K562 (cell line): ENCODE results near the gene C1orf174. TPM values are rescaled to one million over a fixed set of nuclear protein-coding genes. Genes with fewer than 3 reads are reported as not detected.

Experiments
- FOXK2 ChIP-seq, 2 experiments: fragments of 450-650 bp; IDR thresholded peaks in 1 of 2; conservative IDR thresholded peaks in 1 of 2; 2 replicates each; pipeline ENCODE4 v1.6.1; 2016; ENCODE audit warnings: low read depth in 2 of 2, mild to moderate bottlenecking in 1 of 2
- KHSRP ChIP-seq: fragments of 450-650 bp; IDR thresholded peaks from 2 replicates; pipeline ENCODE4 v1.6.1; 2017
- NONO ChIP-seq, 2 experiments: fragments of 200-400 bp in 1 of 2; fragments of 450-650 bp in 1 of 2; formaldehyde crosslinking in 1 of 2; IDR thresholded peaks; 2 replicates each; pipeline ENCODE4 v1.6.1; 2017; ENCODE audit warnings: low read depth in 2 of 2, mild to moderate bottlenecking in 2 of 2, moderate library complexity in 2 of 2, low read length in 1 of 2
- NR2C1 ChIP-seq, 2 experiments: fragments of 450-650 bp; IDR thresholded peaks; 2 replicates each; pipeline ENCODE4 v1.6.1; 2017; ENCODE audit warnings: mild to moderate bottlenecking in 2 of 2, antibody characterized with exemption in 1 of 2, inconsistent platforms in 1 of 2, missing compliant biosample characterization in 1 of 2, missing genetic modification characterization in 1 of 2
- POU5F1 ChIP-seq: fragments of 150-350 bp; IDR thresholded peaks from 2 replicates; pipeline ENCODE4 v1.6.1; 2014; ENCODE audit warnings: borderline replicate concordance, low read length, low read depth, mild to moderate bottlenecking; ENCODE audit not compliant: partially characterized antibody
- TAF1 ChIP-seq: IDR thresholded peaks from 2 replicates; pipeline ENCODE4 v1.6.1; 2011; ENCODE audit warnings: mild to moderate bottlenecking, low read length, moderate library complexity; ENCODE audit not compliant: insufficient read depth, control insufficient read depth, severe bottlenecking; ENCODE audit errors: extremely low read depth
- ZBTB17 ChIP-seq: fragments of 450-650 bp; formaldehyde crosslinking; IDR thresholded peaks from 2 replicates; pipeline ENCODE4 v1.4.0; 2020; ENCODE audit warnings: mild to moderate bottlenecking
- ZNF668 ChIP-seq: fragments of 250-450 bp; sonication (Bioruptor Pico); IDR thresholded peaks from 2 replicates; pipeline ENCODE4 v1.8.0; 2022; ENCODE audit warnings: mild to moderate bottlenecking, inconsistent platforms
- ZZZ3 ChIP-seq: fragments of 450-650 bp; IDR thresholded peaks from 2 replicates; pipeline ENCODE4 v1.6.1; 2016; ENCODE audit warnings: antibody characterized with exemption, mild to moderate bottlenecking, moderate library complexity
- polyA plus RNA-seq, 8 experiments: library from polyadenylated mRNA; depleted of rRNA in 4 of 8; stranded (reverse) in 5 of 8; unstranded in 3 of 8; fragments of >200 nt; fragmentation: Nextera tagmentation in 2 of 8; fragmentation: Illumina TruSeq in 1 of 8; extraction: Ambion mirVana in 2 of 8; extraction: Trizol in 1 of 8; gene quantifications; 2 replicates each; pipeline versions ENCODE4 v1.2.1 to v1.2.3, GENCODE V29; 2011 to 2014; ENCODE audit warnings: inconsistent platforms in 1 of 8, missing spikeins in 1 of 8
- total RNA-seq, 7 experiments: library from RNA; depleted of rRNA in 6 of 7; stranded (reverse); fragments of >200 nt in 6 of 7; fragmentation: Illumina TruSeq in 2 of 7; extraction: Trizol in 2 of 7; gene quantifications; 2 replicates each; pipeline versions ENCODE4 v1.2.1 to v1.2.3, GENCODE V29; 2011 to 2021; ENCODE audit warnings: low replicate concordance in 1 of 7
- TF ChIP-seq, protein P1 (sequence below): sonication (generic); formaldehyde crosslinking; IDR thresholded peaks from 2 replicates; pipeline ENCODE4 v1.8.0; 2022; ENCODE audit warnings: mild to moderate bottlenecking, missing genetic modification reagents
- TF ChIP-seq, protein P2 (sequence below): sonication (generic); formaldehyde crosslinking; IDR thresholded peaks from 2 replicates; pipeline ENCODE4 v1.8.1; 2023; ENCODE audit warnings: missing genetic modification reagents, mild to moderate bottlenecking, borderline replicate concordance
- TF ChIP-seq, protein P3 (sequence below): fragments of 250-450 bp; sonication (Bioruptor Pico); IDR thresholded peaks from 2 replicates; pipeline ENCODE4 v1.8.0; 2021; ENCODE audit warnings: borderline replicate concordance, mild to moderate bottlenecking, moderate library complexity; ENCODE audit not compliant: poor library complexity, severe bottlenecking
- TF ChIP-seq, protein P4 (sequence below): IDR thresholded peaks from 3 replicates; pipeline ENCODE4 v1.6.1; 2011; ENCODE audit warnings: borderline replicate concordance, mild to moderate bottlenecking, moderate library complexity; ENCODE audit not compliant: insufficient read length; ENCODE audit errors: extremely low read depth
- TF ChIP-seq, protein P5 (sequence below): IDR thresholded peaks from 2 replicates; pipeline ENCODE4 v1.6.1; 2011; ENCODE audit not compliant: insufficient read length; ENCODE audit errors: extremely low read depth

Gene C1orf174
- total and polyA plus RNA-seq, 9 of the 15 experiments (the other 6 are each of a cell fraction or from before 2014, with no cell fraction given): 38.5 to 64.9 (median 45.4) TPM

DNA sequence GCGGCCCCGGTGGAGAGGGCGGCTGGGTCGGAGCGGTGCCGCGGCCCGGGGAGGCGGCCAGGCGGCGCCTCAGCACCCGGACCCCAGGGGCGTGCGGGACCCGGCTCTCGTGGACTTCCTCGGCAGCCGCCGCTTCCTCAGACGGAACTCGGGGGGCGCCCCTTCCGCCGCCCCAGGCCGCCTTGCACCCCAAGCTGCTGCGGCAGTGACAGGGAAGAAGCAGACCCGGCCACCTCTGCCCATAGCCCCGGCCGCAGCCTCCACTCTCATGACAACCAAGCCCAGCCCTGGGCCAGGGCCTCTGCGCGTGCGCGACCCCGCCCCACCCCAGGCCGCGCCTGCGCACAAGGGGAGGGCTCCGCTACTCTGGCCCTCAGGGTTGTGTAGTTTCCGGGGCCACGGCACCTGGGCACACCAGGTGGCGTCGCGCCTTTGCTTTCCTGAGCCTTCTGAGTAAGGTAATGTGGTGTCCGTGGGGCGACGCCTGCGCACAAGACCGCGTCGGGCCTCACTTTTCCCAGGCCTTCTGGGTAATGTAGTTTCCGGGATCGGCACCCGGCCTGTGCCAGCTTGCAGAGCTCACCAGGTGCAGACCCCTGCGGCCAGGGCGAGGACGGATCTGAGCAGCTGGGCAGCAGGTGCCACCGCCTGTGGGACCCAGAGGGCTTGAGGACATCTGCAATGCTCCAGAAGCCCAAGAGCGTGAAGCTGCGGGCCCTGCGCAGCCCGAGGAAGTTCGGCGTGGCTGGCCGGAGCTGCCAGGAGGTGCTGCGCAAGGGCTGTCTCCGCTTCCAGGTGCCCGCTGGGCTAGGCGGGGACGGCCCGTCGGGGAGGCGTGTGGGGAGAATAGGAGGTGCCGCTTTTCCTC lies 42.9 kb downstream of the C1orf174 start, which contains the start of the genes CEP104 and DFFB (continued):
- TF ChIP-seq NONO (IDR thresholded peaks at IDR 0.05; ENCODE audit: low read depth in 2 of 2, low read length in 1 of 2) (peak in 1 of 2 experiments; percentile 54; a peak in 1 of 4 replicates), ZBTB17 (CRISPR knock-in tag) (peak; percentile 68; the same call in 1 of the 2 replicates), ZNF668 (CRISPR knock-in tag) (no peak), POU5F1 (peak; percentile 63), ZZZ3 (no peak), TAF1 (peak; percentile 31), FOXK2 (conservative IDR thresholded peaks at IDR 0.05 in 1 of 2, IDR thresholded peaks at IDR 0.05 in 1 of 2; ENCODE audit: low read depth in 2 of 2) (peak in 1 of 2 experiments; percentile 71; a peak in 2 of 4 replicates), NR2C1 (IDR thresholded peaks at IDR 0.05) (peak; percentile 29; the same call in 1 of the 2 replicates), NR2C1 (tag; IDR thresholded peaks at IDR 0.05) (peak; percentile 42; the same call in 1 of the 2 replicates), KHSRP (no peak)
- TF ChIP-seq, protein P1, sequence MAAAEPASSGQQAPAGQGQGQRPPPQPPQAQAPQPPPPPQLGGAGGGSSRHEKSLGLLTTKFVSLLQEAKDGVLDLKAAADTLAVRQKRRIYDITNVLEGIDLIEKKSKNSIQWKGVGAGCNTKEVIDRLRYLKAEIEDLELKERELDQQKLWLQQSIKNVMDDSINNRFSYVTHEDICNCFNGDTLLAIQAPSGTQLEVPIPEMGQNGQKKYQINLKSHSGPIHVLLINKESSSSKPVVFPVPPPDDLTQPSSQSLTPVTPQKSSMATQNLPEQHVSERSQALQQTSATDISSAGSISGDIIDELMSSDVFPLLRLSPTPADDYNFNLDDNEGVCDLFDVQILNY (CRISPR knock-in tag): 0 out of 2 replicates have a peak, but pooled peaks have one; percentile 64
- TF ChIP-seq, protein P2, sequence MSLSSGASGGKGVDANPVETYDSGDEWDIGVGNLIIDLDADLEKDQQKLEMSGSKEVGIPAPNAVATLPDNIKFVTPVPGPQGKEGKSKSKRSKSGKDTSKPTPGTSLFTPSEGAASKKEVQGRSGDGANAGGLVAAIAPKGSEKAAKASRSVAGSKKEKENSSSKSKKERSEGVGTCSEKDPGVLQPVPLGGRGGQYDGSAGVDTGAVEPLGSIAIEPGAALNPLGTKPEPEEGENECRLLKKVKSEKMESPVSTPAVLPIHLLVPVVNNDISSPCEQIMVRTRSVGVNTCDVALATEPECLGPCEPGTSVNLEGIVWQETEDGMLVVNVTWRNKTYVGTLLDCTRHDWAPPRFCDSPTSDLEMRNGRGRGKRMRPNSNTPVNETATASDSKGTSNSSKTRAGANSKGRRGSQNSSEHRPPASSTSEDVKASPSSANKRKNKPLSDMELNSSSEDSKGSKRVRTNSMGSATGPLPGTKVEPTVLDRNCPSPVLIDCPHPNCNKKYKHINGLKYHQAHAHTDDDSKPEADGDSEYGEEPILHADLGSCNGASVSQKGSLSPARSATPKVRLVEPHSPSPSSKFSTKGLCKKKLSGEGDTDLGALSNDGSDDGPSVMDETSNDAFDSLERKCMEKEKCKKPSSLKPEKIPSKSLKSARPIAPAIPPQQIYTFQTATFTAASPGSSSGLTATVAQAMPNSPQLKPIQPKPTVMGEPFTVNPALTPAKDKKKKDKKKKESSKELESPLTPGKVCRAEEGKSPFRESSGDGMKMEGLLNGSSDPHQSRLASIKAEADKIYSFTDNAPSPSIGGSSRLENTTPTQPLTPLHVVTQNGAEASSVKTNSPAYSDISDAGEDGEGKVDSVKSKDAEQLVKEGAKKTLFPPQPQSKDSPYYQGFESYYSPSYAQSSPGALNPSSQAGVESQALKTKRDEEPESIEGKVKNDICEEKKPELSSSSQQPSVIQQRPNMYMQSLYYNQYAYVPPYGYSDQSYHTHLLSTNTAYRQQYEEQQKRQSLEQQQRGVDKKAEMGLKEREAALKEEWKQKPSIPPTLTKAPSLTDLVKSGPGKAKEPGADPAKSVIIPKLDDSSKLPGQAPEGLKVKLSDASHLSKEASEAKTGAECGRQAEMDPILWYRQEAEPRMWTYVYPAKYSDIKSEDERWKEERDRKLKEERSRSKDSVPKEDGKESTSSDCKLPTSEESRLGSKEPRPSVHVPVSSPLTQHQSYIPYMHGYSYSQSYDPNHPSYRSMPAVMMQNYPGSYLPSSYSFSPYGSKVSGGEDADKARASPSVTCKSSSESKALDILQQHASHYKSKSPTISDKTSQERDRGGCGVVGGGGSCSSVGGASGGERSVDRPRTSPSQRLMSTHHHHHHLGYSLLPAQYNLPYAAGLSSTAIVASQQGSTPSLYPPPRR (CRISPR knock-in tag): 0 out of 2 replicates have a peak, but pooled peaks have one; percentile 66
- TF ChIP-seq, protein P3, sequence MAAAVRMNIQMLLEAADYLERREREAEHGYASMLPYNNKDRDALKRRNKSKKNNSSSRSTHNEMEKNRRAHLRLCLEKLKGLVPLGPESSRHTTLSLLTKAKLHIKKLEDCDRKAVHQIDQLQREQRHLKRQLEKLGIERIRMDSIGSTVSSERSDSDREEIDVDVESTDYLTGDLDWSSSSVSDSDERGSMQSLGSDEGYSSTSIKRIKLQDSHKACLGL (CRISPR knock-in tag): peak; percentile 32
- TF ChIP-seq, protein P4, sequence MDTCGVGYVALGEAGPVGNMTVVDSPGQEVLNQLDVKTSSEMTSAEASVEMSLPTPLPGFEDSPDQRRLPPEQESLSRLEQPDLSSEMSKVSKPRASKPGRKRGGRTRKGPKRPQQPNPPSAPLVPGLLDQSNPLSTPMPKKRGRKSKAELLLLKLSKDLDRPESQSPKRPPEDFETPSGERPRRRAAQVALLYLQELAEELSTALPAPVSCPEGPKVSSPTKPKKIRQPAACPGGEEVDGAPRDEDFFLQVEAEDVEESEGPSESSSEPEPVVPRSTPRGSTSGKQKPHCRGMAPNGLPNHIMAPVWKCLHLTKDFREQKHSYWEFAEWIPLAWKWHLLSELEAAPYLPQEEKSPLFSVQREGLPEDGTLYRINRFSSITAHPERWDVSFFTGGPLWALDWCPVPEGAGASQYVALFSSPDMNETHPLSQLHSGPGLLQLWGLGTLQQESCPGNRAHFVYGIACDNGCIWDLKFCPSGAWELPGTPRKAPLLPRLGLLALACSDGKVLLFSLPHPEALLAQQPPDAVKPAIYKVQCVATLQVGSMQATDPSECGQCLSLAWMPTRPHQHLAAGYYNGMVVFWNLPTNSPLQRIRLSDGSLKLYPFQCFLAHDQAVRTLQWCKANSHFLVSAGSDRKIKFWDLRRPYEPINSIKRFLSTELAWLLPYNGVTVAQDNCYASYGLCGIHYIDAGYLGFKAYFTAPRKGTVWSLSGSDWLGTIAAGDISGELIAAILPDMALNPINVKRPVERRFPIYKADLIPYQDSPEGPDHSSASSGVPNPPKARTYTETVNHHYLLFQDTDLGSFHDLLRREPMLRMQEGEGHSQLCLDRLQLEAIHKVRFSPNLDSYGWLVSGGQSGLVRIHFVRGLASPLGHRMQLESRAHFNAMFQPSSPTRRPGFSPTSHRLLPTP: no peak
- TF ChIP-seq, protein P5, sequence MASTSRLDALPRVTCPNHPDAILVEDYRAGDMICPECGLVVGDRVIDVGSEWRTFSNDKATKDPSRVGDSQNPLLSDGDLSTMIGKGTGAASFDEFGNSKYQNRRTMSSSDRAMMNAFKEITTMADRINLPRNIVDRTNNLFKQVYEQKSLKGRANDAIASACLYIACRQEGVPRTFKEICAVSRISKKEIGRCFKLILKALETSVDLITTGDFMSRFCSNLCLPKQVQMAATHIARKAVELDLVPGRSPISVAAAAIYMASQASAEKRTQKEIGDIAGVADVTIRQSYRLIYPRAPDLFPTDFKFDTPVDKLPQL: no peak
